Measurements from ENCODE around the gene SIM1.

Gene SIM1

GRCh38 chr6:100449239-100449691, 15.5 kb downstream of the SIM1 start:
- 8% methylated on average over 38 of the region's 38 CpGs for WGBS (ENCODE audit: insufficient coverage)
- ChIA-PET CTCF (interaction anchor here (1.4 to 4.8 kb wide), 3 partner anchors 8 to 16 kb away, joined by 5 to 14 read pairs (median 7); partner anchors contain the start of gene SIM1), POLR2A (no interaction called here)
- Histone ChIP-seq H3K36me3 (ENCODE audit: control insufficient read depth in 4 of 4, insufficient read depth in 4 of 4, low read length in 3 of 4) (no peaks in the 10 kb centered on the region), H3K9me3 (ENCODE audit: control extremely low read depth in 1 of 5, control insufficient read depth in 4 of 5, insufficient read depth in 2 of 5, low read depth in 1 of 5, low read length in 4 of 5) (peaks cover 0 to 9% (median 3%) of the 10 kb centered on the region in 5 experiments), H3K27me3 (replicated peaks in 2 of 5; ENCODE audit: control insufficient read depth in 4 of 5, insufficient read depth in 5 of 5, low read length in 4 of 5) (peaks cover 33 to 100% (median 77%) of the 10 kb centered on the region in 5 experiments), H3K4me3 (ENCODE audit: control insufficient read depth in 1 of 7, extremely low read depth in 1 of 7, insufficient read depth in 4 of 7, low read depth in 2 of 7, low read length in 6 of 7) (no peak overlapping the region), H3K27ac (ENCODE audit: insufficient read depth in 1 of 2, low read depth in 1 of 2, low read length in 2 of 2, poor library complexity in 1 of 2, severe bottlenecking in 2 of 2) (no peak overlapping the region), H3K4me1 (ENCODE audit: control extremely low read depth in 1 of 4, control insufficient read depth in 4 of 4, insufficient read depth in 4 of 4, low read length in 3 of 4) (peaks cover 0 to 6% (median 4%) of the 10 kb centered on the region in 4 experiments)
- no peak for DNase-seq

- 10% methylated on average over 41 of the region's 47 CpGs for WGBS (ENCODE audit: insufficient coverage)
- ChIA-PET CTCF (interaction anchor here (1.4 to 4.8 kb wide), 4 partner anchors 10 to 17 kb away, joined by 3 to 14 read pairs (median 6); partner anchors contain the start of gene SIM1), POLR2A (no interaction called here)
- H3K36me3 ChIP-seq (ENCODE audit: control insufficient read depth in 4 of 4, insufficient read depth in 4 of 4, low read length in 3 of 4), result no peaks in the 10 kb centered on the region
- peaks cover 33 to 98% (median 73%) of the 10 kb centered on the region in 5 experiments for H3K27me3 ChIP-seq (replicated peaks in 2 of 5; ENCODE audit: control insufficient read depth in 4 of 5, insufficient read depth in 5 of 5, low read length in 4 of 5)
- no peak overlapping the region for H3K4me3 ChIP-seq (ENCODE audit: control insufficient read depth in 1 of 7, extremely low read depth in 1 of 7, insufficient read depth in 4 of 7, low read depth in 2 of 7, low read length in 6 of 7)
- peaks cover 0 to 6% (median 4%) of the 10 kb centered on the region in 4 experiments for H3K4me1 ChIP-seq (ENCODE audit: control extremely low read depth in 1 of 4, control insufficient read depth in 4 of 4, insufficient read depth in 4 of 4, low read length in 3 of 4)
- H3K9me3 ChIP-seq (ENCODE audit: control extremely low read depth in 1 of 5, control insufficient read depth in 4 of 5, insufficient read depth in 2 of 5, low read depth in 1 of 5, low read length in 4 of 5), result peaks cover 0 to 9% (median 3%) of the 10 kb centered on the region in 5 experiments
- DNase-seq, result no peak
- no peak overlapping the region for H3K27ac ChIP-seq (ENCODE audit: insufficient read depth in 1 of 2, low read depth in 1 of 2, low read length in 2 of 2, poor library complexity in 1 of 2, severe bottlenecking in 2 of 2)
Observed at GRCh38 chr6:100447900-100448748, 16.6 kb downstream of the SIM1 start.

GRCh38 chr6:100447081-100447899, 17.4 kb downstream of the SIM1 start:
- peaks cover 0 to 9% (median 3%) of the 10 kb centered on the region in 5 experiments for H3K9me3 ChIP-seq (ENCODE audit: control extremely low read depth in 1 of 5, control insufficient read depth in 4 of 5, insufficient read depth in 2 of 5, low read depth in 1 of 5, low read length in 4 of 5)
- ChIA-PET POLR2A (no interaction called here), CTCF (interaction anchor here (1.0 to 1.9 kb wide), 3 partner anchors 13 to 18 kb away, joined by 3 to 7 read pairs (median 3); partner anchors contain the start of gene SIM1)
- peaks cover 0 to 6% (median 4%) of the 10 kb centered on the region in 4 experiments for H3K4me1 ChIP-seq (ENCODE audit: control extremely low read depth in 1 of 4, control insufficient read depth in 4 of 4, insufficient read depth in 4 of 4, low read length in 3 of 4)
- H3K4me3 ChIP-seq (ENCODE audit: control insufficient read depth in 1 of 7, extremely low read depth in 1 of 7, insufficient read depth in 4 of 7, low read depth in 2 of 7, low read length in 6 of 7), result no peak overlapping the region
- 6% methylated on average over 26 of the region's 38 CpGs for WGBS (ENCODE audit: insufficient coverage)
- H3K36me3 ChIP-seq (ENCODE audit: control insufficient read depth in 4 of 4, insufficient read depth in 4 of 4, low read length in 3 of 4), result no peaks in the 10 kb centered on the region
- H3K27me3 ChIP-seq (replicated peaks in 2 of 5; ENCODE audit: control insufficient read depth in 4 of 5, insufficient read depth in 5 of 5, low read length in 4 of 5), result peaks cover 32 to 97% (median 65%) of the 10 kb centered on the region in 5 experiments
- DNase-seq, result peak in 2 of 3 donors; percentile 35 to 46
- no peak overlapping the region for H3K27ac ChIP-seq (ENCODE audit: insufficient read depth in 1 of 2, low read depth in 1 of 2, low read length in 2 of 2, poor library complexity in 1 of 2, severe bottlenecking in 2 of 2)

- H3K27ac ChIP-seq (ENCODE audit: insufficient read depth in 1 of 2, low read depth in 1 of 2, low read length in 2 of 2, poor library complexity in 1 of 2, severe bottlenecking in 2 of 2), result no peak overlapping the region
- H3K27me3 ChIP-seq (replicated peaks in 2 of 5; ENCODE audit: control insufficient read depth in 4 of 5, insufficient read depth in 5 of 5, low read length in 4 of 5), result peaks cover 34 to 96% (median 63%) of the 10 kb centered on the region in 5 experiments
- H3K4me3 ChIP-seq (ENCODE audit: control insufficient read depth in 1 of 7, extremely low read depth in 1 of 7, insufficient read depth in 4 of 7, low read depth in 2 of 7, low read length in 6 of 7), result no peak overlapping the region
- DNase-seq, result peak in 2 of 3 donors; percentile 28 to 32
- peaks cover 0 to 6% (median 4%) of the 10 kb centered on the region in 4 experiments for H3K4me1 ChIP-seq (ENCODE audit: control extremely low read depth in 1 of 4, control insufficient read depth in 4 of 4, insufficient read depth in 4 of 4, low read length in 3 of 4)
- H3K9me3 ChIP-seq (ENCODE audit: control extremely low read depth in 1 of 5, control insufficient read depth in 4 of 5, insufficient read depth in 2 of 5, low read depth in 1 of 5, low read length in 4 of 5), result peaks cover 0 to 9% (median 3%) of the 10 kb centered on the region in 5 experiments
- ChIA-PET POLR2A (no interaction called here), CTCF (interaction anchor here (1.0 to 1.6 kb wide), 2 partner anchors 17 to 19 kb away, joined by 3 read pairs; partner anchors contain the start of gene SIM1)
- WGBS (ENCODE audit: insufficient coverage), result 5% methylated on average over 17 of the region's 23 CpGs
- H3K36me3 ChIP-seq (ENCODE audit: control insufficient read depth in 4 of 4, insufficient read depth in 4 of 4, low read length in 3 of 4), result no peaks in the 10 kb centered on the region
Observed at GRCh38 chr6:100446115-100447080, 18.3 kb downstream of the SIM1 start.

GRCh38 chr6:100445512-100445911, 19.2 kb downstream of the SIM1 start:
- Histone ChIP-seq H3K4me1 (ENCODE audit: control extremely low read depth in 1 of 4, control insufficient read depth in 4 of 4, insufficient read depth in 4 of 4, low read length in 3 of 4) (peaks cover 0 to 6% (median 4%) of the 10 kb centered on the region in 4 experiments), H3K27me3 (replicated peaks in 2 of 5; ENCODE audit: control insufficient read depth in 4 of 5, insufficient read depth in 5 of 5, low read length in 4 of 5) (peaks cover 30 to 95% (median 61%) of the 10 kb centered on the region in 5 experiments), H3K4me3 (ENCODE audit: control insufficient read depth in 1 of 7, extremely low read depth in 1 of 7, insufficient read depth in 4 of 7, low read depth in 2 of 7, low read length in 6 of 7) (no peak overlapping the region), H3K27ac (ENCODE audit: insufficient read depth in 1 of 2, low read depth in 1 of 2, low read length in 2 of 2, poor library complexity in 1 of 2, severe bottlenecking in 2 of 2) (no peak overlapping the region), H3K9me3 (ENCODE audit: control extremely low read depth in 1 of 5, control insufficient read depth in 4 of 5, insufficient read depth in 2 of 5, low read depth in 1 of 5, low read length in 4 of 5) (peaks cover 0 to 9% (median 3%) of the 10 kb centered on the region in 5 experiments), H3K36me3 (ENCODE audit: control insufficient read depth in 4 of 4, insufficient read depth in 4 of 4, low read length in 3 of 4) (no peaks in the 10 kb centered on the region)
- ChIA-PET POLR2A (no interaction called here), CTCF (interaction anchor here (1.4 kb wide), 1 partner anchor 11 kb away, joined by 3 read pairs; no protein-coding TSS in a partner anchor)
- WGBS (ENCODE audit: insufficient coverage), result no CpG with 5 or more reads among the region's 3 CpGs
- DNase-seq, result no peak

GRCh38 chr6:100440935-100441334, 23.8 kb downstream of the SIM1 start:
- CTCF ChIA-PET, result no interaction called here
- POLR2A ChIA-PET, result no interaction called here
- no peaks in the 10 kb centered on the region for H3K4me1 ChIP-seq (ENCODE audit: control extremely low read depth in 1 of 4, control insufficient read depth in 4 of 4, insufficient read depth in 4 of 4, low read length in 3 of 4)
- no peaks in the 10 kb centered on the region for H3K36me3 ChIP-seq (ENCODE audit: control insufficient read depth in 4 of 4, insufficient read depth in 4 of 4, low read length in 3 of 4)
- H3K27me3 ChIP-seq (replicated peaks in 2 of 5; ENCODE audit: control insufficient read depth in 4 of 5, insufficient read depth in 5 of 5, low read length in 4 of 5), result peaks cover 13 to 77% (median 40%) of the 10 kb centered on the region in 5 experiments
- WGBS (ENCODE audit: insufficient coverage), result no CpG with 5 or more reads among the region's 1 CpG
- H3K27ac ChIP-seq (ENCODE audit: insufficient read depth in 1 of 2, low read depth in 1 of 2, low read length in 2 of 2, poor library complexity in 1 of 2, severe bottlenecking in 2 of 2), result no peak overlapping the region
- DNase-seq, result no peak
- H3K4me3 ChIP-seq (ENCODE audit: control insufficient read depth in 1 of 7, extremely low read depth in 1 of 7, insufficient read depth in 4 of 7, low read depth in 2 of 7, low read length in 6 of 7), result no peak overlapping the region
- peaks cover 0 to 2% (median 0%) of the 10 kb centered on the region in 5 experiments for H3K9me3 ChIP-seq (ENCODE audit: control extremely low read depth in 1 of 5, control insufficient read depth in 4 of 5, insufficient read depth in 2 of 5, low read depth in 1 of 5, low read length in 4 of 5)

Data from common myeloid progenitor, CD34-positive (primary cell).